Measurements from ENCODE around the gene LRRC8B. TPM values are rescaled to one million over a fixed set of nuclear protein-coding genes. Genes with fewer than 3 reads are reported as not detected.
"Not testable (repeated sequence)": the region's sequence is repeated elsewhere in the genome, so short reads cannot be mapped to it uniquely, and the experiment has no call there.

LRRC8B gene
- total RNA-seq, 1 donor from 2014 or later = 11.6 TPM

DNA sequence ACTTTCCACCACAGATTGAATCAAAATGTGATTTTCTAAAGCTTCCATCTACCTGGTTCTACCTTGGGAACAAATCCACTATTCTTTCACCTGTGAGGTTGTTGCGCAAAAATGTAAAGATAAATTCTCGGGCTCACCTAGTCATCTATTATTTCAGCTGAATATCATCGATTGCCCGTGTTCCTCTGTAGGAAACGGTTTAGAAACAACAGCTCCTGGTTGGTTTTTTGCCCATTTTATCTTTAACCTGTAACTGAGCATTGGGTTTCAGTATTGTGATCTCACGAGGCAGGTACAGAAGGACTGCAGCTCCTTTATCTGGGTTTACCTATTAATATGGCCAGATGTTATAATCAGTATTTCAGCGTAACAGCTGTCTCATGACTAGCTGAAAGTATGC, 55.4 kb downstream of the LRRC8B start:
- DNase-seq (ENCODE audit: low read depth) = no peak

- DNase-seq (ENCODE audit: low read depth) = no peak
Observed at GRCh38 chr1:89581859-89582258, 57.2 kb downstream of the LRRC8B start.

DNA sequence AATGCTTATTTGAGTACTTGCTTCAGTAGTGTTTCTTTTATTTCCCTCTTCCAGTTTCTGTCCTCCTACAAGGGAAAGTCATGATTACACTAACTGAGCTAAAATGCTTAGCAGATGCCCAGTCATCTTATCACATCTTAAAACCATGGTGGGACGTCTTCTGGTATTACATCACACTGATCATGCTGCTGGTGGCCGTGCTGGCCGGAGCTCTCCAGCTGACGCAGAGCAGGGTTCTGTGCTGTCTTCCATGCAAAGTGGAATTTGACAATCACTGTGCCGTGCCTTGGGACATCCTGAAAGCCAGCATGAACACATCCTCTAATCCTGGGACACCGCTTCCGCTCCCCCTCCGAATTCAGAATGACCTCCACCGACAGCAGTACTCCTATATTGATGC, 57.9 kb downstream of the LRRC8B start:
- DNase-seq (ENCODE audit: low read depth) = no peak

DNA sequence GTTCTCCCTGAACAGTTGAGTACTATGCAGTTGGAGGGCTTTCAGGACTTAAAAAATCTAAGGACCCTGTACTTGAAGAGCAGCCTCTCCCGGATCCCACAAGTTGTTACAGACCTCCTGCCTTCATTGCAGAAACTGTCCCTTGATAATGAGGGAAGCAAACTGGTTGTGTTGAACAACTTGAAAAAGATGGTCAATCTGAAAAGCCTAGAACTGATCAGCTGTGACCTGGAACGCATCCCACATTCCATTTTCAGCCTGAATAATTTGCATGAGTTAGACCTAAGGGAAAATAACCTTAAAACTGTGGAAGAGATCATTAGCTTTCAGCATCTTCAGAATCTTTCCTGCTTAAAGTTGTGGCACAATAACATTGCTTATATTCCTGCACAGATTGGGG, 59.6 kb downstream of the LRRC8B start:
- no peak for DNase-seq (ENCODE audit: low read depth)

- no peak for DNase-seq (ENCODE audit: low read depth)
Observed at GRCh38 chr1:89584781-89585180, 60.2 kb downstream of the LRRC8B start.

DNA sequence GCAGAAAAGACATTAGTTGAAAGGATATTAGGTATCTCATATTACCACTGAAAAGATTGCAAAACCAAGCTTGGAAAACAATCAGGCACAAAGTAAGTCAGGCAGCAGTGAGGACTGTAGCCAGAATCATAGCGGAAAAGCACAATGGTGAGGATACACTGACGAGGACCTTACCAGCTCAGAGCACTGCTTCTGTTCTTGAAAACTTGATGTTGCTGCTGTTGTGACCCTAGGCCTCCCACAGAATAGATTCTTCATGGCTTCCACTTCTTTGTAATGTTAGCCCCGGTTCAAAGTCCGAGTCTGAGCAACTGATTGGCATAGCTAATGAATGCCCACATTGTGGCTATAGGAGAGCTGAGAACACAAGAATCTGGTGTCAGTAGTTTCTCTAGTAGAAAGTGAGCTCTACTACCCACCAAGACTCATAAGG, 63.1 kb downstream of the LRRC8B start:
- DNase-seq (ENCODE audit: low read depth) = no peak

GRCh38 chr1:89588480-89588879, 63.9 kb downstream of the LRRC8B start:
- DNase-seq (ENCODE audit: low read depth) = no peak

- peak; percentile 62 for DNase-seq (ENCODE audit: low read depth)
Observed at GRCh38 chr1:89589515-89589914, 64.9 kb downstream of the LRRC8B start.

GRCh38 chr1:89590341-89591080, 65.9 kb downstream of the LRRC8B start:
- peak; percentile 78 for DNase-seq (ENCODE audit: low read depth)

- not testable (repeated sequence) for DNase-seq (ENCODE audit: low read depth)
Observed at GRCh38 chr1:89592861-89593302, 68.3 kb downstream of the LRRC8B start.

DNA sequence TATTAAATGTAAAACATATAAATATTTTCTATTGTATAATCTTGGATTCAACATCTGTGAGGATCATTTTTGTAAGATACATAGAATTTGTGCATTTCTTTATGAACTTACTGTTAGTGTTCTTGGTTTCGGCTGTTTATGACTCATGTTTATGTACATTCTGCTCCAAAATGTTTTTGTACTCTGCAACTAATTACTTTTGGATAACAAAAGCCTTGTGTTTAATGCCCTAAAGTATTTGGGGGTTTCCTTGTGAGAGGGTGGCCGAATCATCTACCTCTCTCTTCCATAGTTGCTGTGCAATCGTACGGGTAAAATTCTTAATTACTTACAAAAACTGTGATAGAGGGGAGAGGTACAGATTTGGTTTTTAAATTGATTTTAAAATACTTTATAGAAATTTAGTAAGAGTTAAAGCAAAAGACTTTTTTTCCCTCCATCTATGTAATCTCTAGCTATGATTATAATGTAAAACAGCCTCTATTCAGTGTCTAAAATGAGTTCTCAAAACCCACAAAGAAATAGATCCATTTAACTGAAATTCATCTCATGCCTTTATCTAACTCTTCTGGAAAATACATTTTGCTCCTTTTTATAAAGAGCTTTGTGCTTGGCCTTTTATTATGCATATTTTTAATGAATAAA, 69.6 kb downstream of the LRRC8B start:
- DNase-seq (ENCODE audit: low read depth) = no peak

DNA sequence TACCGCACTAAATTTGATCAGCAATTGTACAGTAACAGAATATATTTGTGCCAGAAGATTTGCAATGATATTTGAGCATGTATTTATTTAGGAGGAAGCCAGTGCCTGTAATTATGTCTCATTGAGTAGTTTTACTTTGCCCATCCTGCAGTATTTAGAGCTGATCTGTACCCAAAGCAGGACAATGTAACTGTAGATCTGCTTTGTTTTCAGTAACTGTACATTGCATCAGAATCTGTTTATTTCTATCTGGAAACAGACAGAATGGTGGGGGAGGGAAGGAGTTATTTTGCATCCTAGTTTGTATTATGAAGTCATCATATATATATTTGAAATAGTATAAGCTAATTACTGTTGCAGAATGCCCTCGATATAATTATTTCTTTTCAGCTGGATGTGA, 72.1 kb downstream of the LRRC8B start:
- DNase-seq (ENCODE audit: low read depth) = no peak

- DNase-seq (ENCODE audit: low read depth) = peak; percentile 49
Observed at GRCh38 chr1:89598450-89599331, 74.1 kb downstream of the LRRC8B start.

DNA sequence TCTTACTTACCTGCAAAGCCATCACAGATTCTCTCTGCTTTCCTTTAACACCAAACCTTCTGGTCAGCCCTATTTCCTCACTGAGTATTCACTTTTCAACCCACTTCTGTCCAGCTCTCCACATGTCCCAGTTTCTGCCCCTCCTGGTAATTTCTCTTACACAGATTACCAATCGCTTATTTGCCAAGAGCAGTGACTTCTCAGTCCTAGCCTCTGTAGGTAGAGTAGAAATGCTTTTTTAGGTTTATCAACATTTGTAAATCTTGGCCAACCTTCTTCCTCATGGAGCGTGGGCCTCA, 74.7 kb downstream of the LRRC8B start:
- DNase-seq (ENCODE audit: low read depth) = no peak

DNA sequence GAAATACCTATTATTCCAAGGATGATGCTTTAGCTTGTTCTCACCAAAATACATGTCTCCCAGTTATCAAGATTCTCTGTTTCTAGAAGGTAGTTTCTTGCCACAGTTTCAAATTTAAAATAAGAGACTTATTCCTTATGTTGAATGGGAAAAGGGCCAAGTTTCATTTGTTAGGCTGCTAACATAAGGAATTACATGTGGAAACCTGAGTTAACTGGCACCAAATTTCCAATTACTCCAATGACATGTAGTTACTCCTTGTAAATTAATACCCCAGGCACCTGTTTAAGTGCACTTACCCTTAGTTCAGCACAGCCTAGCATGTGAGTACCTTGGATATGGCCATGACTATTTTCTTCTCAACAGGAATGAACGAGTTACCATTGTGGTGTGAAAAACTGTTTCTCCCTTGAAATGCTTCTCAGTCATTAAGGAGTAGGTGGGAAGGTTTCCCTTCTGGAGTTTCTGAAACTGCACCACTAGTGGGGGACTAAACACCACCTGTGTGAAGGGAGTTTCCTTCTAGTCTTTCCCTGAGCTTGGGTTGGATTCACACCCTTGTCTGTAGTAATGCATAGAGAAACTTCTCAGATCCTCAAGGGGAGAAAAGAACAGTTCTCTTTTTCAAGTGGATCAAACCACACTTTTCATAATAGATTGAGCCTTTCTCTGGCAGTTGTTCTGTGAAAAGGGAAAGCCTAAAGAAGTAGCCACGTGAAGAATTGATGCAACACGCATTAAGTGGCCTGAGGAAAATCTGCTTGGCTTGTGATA, 76.0 kb downstream of the LRRC8B start:
- DNase-seq (ENCODE audit: low read depth) = no peak

DNA sequence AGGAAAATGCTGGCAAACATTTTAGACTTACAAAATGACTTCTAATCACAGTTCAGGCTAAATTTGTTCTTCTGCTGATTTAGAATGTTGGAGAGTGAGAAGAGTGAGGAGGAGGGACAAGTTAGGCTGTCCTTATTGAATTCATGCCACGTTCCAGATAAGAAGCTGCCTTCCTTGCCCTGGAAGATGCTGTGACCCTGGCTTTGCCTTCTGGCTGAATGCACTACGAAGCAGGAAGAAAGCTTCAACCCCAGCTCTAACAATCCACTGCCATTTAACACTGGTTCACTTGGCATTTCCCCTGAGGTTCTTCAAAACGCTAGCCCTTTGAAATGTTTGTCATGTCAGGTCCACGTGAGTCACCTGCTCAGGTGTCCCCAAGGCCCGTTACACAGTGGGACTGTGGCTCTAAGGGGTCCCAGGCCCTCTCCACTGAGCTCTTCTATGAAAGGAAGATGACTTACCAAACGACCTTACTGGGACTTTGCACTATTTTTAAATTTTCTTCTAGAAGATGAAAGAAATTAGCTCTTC, 78.3 kb downstream of the LRRC8B start:
- no peak for DNase-seq (ENCODE audit: low read depth)

DNA sequence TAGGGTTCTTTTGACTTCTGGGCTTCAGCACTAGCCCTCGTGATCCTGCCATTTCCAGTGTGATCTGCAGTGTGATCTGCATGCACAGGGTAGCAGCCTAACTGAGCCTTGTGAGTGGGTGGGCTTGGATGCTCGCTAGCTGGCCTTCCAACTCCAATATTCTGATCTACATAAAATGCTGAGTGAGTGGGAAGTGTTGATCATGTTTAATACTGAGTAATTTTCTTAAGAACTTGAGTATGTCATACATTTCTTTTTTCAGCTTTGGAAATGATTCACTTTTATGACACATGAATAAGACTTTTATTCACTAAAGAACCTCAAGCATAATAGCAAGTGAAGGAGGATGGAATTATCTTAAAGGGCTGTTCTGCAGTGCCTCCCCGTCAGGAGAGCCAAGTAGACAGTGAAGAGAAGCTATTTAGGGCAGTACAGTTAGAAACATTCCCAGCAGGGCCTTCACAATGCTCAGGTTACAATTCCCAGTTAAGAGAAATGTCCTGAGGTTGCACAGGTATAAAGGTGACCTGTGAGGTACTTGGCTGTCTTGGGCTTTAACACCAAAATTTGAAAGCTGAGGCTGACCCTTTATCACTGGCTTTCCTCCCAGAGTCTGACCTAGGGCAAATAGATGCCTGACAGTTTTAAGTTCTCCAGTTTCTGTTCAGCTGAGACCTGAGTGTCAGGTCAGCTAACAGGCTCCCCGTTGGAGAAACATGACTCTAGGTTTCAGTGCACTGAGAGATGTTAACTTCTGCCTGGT, 79.2 kb downstream of the LRRC8B start:
- no peak for DNase-seq (ENCODE audit: low read depth)

- DNase-seq (ENCODE audit: low read depth) = no peak
Observed at GRCh38 chr1:89604414-89604735, 79.7 kb downstream of the LRRC8B start.

DNA sequence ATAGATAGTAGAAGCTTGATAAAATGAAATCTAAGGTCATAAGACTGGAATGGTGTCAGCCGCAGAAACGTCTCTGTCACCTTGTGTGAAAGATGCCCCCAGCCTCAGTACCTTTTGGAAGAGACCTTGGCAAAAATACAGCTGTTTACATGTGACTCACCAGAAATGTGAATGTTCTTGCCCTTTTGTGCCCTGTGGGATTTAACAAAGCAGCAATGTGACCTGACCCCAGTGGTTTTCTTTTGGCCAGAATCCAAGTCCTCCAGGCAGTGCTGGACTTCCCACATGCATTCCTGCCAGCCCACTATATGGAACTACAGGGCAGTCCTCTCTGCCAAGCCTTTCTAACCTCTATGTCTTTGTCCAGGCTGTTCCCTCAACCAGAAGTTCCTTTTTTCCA, 81.1 kb downstream of the LRRC8B start:
- DNase-seq (ENCODE audit: low read depth) = peak; percentile 90

DNA sequence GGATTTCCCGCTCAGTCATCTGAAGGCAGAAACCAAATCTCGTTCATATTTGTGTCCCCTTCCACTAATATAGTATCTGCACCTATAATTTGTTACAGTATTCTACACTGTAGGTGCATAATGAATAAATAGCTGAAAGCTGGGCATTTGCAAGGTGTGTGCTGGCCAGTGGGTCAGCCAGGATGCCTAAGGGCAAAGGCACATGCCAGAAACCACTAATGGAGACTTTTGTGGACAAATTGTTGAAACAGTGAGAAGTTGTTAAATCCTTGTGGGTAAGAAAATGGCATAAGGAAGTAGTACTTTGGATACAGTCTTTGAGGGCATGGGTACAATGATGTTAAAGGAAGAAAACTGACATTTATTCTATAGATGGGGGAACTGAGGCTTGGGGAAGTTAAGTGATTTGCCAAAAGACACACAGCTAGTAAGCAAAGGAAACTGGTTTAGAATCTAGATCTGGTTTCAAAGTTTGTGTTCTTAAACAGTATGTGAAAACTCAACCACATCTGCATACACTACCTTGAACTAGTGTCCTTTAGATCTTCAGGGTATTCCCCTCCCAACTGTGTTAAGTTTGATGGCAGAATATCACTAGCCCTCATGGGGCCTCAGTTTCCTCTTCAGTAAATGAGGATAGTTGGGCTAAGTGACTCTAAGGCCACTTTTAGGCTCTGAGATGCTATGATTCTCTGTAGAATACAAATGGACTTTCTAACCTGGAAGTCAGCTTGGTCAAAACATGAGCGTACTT, 81.8 kb downstream of the LRRC8B start:
- no peak for DNase-seq (ENCODE audit: low read depth)

Data from myocyte (in vitro differentiated cells).